ENCODE measurements around the gene PTBP3.

- TF ChIP-seq SUZ12 (IDR thresholded peaks at IDR 0.05): no peak
- TF ChIP-seq LEF1 (IDR thresholded peaks at IDR 0.05; ENCODE audit: borderline replicate concordance): no peak
- TF ChIP-seq SP1 (IDR thresholded peaks at IDR 0.05): no peak
Measured at GRCh38 chr9:112352209-112352608, 18.8 kb upstream of the PTBP3 start.

Measured in HEK293T (cell line).